HepG2 (cell line): ENCODE results near the gene PHF5A. TPM values are rescaled to one million over a fixed set of nuclear protein-coding genes. Genes with fewer than 3 reads are reported as not detected.

Experiments
- ATAC-seq: fragments of 200-7000 bp; cut with Tn5 transposase; 3 replicates; pipeline ENCODE4 v1.9.1; 2020; ENCODE audit warnings: mild to moderate bottlenecking, moderate library complexity
- BruUV-seq: library from RNA; stranded (reverse); fragments of 400-500 nt; replicated peaks from 2 replicates; lab custom pipeline; 2021; lab: Mats Ljungman, UMichigan
- CTCF ChIA-PET: fragments of 300-600 bp; formaldehyde crosslinking; extraction: SDS; loops from one replicate; lab custom pipeline; 2021; ENCODE audit warnings: low total read pairs, inconsistent platforms, low intra/inter-chr PET ratio; lab: Yijun Ruan, JAX
- POLR2A ChIA-PET: fragments of 350-600 bp; sonication (Branson Sonifier 250); formaldehyde crosslinking; loops from one replicate; lab custom pipeline; 2020; ENCODE audit warnings: antibody characterized with exemption, inconsistent platforms; lab: Yijun Ruan, JAX
- DNase-seq: peaks from one replicate; pipeline ENCODE4 v3.0.0-alpha.2; 2015; ENCODE audit warnings: low spot score
- FAIRE-seq: peaks from 3 replicates; lab custom pipeline; 2011; peaks lifted over from hg19 to GRCh38; lab: Jason Lieb, UNC
- H2AFZ ChIP-seq: one replicate; pipeline ENCODE4 v1.6.1; 2011; ENCODE audit warnings: low read length, inconsistent platforms
- H3K27ac ChIP-seq: fragments of 300-600 bp; 3 replicates; pipeline ENCODE4 v1.8.0; 2011; ENCODE audit warnings: mixed run types, mild to moderate bottlenecking, mixed read lengths, low read length, inconsistent platforms; ENCODE audit not compliant: insufficient read depth; ENCODE audit errors: extremely low read length
- H3K27me3 ChIP-seq, 2 experiments: fragments of 200-600 bp in 1 of 2; 2 replicates in 1 of 2; 3 replicates in 1 of 2; pipeline versions ENCODE4 v1.6.0 to v1.8.0; 2011; ENCODE audit warnings: low read length in 2 of 2, mild to moderate bottlenecking in 2 of 2, moderate library complexity in 2 of 2, inconsistent platforms in 1 of 2; ENCODE audit not compliant: insufficient read depth in 2 of 2, control insufficient read depth in 1 of 2
- H3K36me3 ChIP-seq, 2 experiments: fragments of 200-600 bp in 1 of 2; replicated peaks in 1 of 2; 2 replicates in 1 of 2; 3 replicates in 1 of 2; pipeline versions ENCODE4 v1.5.1 to v1.8.0; 2011; ENCODE audit warnings: low read length in 2 of 2, inconsistent platforms in 1 of 2; ENCODE audit not compliant: insufficient read depth in 2 of 2, control insufficient read depth in 1 of 2
- H3K4me1 ChIP-seq: 2 replicates; pipeline ENCODE4 v1.5.1; 2012; ENCODE audit warnings: low read length, inconsistent platforms; ENCODE audit not compliant: insufficient read depth
- H3K4me2 ChIP-seq: 2 replicates; pipeline ENCODE4 v1.6.0; 2011; ENCODE audit warnings: low read depth, low read length, inconsistent platforms
- H3K4me3 ChIP-seq, 3 experiments: fragments of 200-600 bp in 1 of 3; sonication (generic), shearing (Covaris generic) in 1 of 3; replicated peaks in 1 of 3; 2 replicates each; pipeline ENCODE4 v1.5.1; 2011 to 2016; ENCODE audit warnings: low read length in 3 of 3, inconsistent platforms in 2 of 3, low read depth in 2 of 3, mild to moderate bottlenecking in 2 of 3, control low read depth in 1 of 3, mixed read lengths in 1 of 3; ENCODE audit not compliant: insufficient read depth in 1 of 3
- H3K79me2 ChIP-seq: one replicate; pipeline ENCODE4 v1.6.1; 2011; ENCODE audit warnings: low read length, inconsistent platforms; ENCODE audit not compliant: insufficient read depth
- H3K9ac ChIP-seq: 2 replicates; pipeline ENCODE4 v1.6.0; 2011; ENCODE audit warnings: mild to moderate bottlenecking, low read depth, low read length, inconsistent platforms; ENCODE audit not compliant: insufficient read depth
- H3K9me3 ChIP-seq: 2 replicates; pipeline ENCODE4 v1.5.1; 2012; ENCODE audit warnings: mild to moderate bottlenecking, low read length
- H4K20me1 ChIP-seq: 2 replicates; pipeline ENCODE4 v1.6.0; 2011; ENCODE audit warnings: inconsistent platforms, mild to moderate bottlenecking, low read length, moderate library complexity; ENCODE audit not compliant: insufficient read depth
- FOXO1 ChIP-seq: sonication (generic); formaldehyde crosslinking; IDR thresholded peaks from 2 replicates; pipeline ENCODE4 v1.4.0; 2020; ENCODE audit warnings: missing genetic modification reagents
- PCBP1 ChIP-seq: fragments of 200-400 bp; formaldehyde crosslinking; IDR thresholded peaks from 2 replicates; pipeline ENCODE4 v1.6.1; 2017; ENCODE audit warnings: mild to moderate bottlenecking, low read depth, low read length, borderline replicate concordance
- ZBTB7A ChIP-seq: sonication (generic); formaldehyde crosslinking; IDR thresholded peaks from 2 replicates; pipeline ENCODE4 v1.8.0; 2022; ENCODE audit warnings: mild to moderate bottlenecking, missing genetic modification reagents
- ZNF121 ChIP-seq: sonication (generic); formaldehyde crosslinking; IDR thresholded peaks from 2 replicates; pipeline ENCODE4 v1.5.0; 2020; ENCODE audit warnings: mild to moderate bottlenecking, missing genetic modification reagents
- ZNF792 ChIP-seq: IDR thresholded peaks from 2 replicates; pipeline ENCODE4 v1.6.1; 2016
- WGBS: methylation state at CpG from one replicate; pipeline ENCODE4 v1.1.6; 2017; ENCODE audit warnings: low lambda C conversion rate; 5-methylcytosine and 5-hydroxymethylcytosine counted together
- in situ Hi-C: cut with HindIII; loops from 2 replicates; pipeline ENCODE4 v1.10.0; 2017; ENCODE audit warnings: low pct_unique_long_range_greater_than_20kb; ENCODE audit not compliant: extremely low pct_ligation_motif_present
- intact Hi-C: fragments of 100-400 bp; cut with micrococcal nuclease; formaldehyde crosslinking; loops from one replicate; pipeline ENCODE4 v1.10.0; 2022; ENCODE audit not compliant: unreplicated experiment
- polyA plus RNA-seq, 8 experiments: library from polyadenylated mRNA; depleted of rRNA in 3 of 8; stranded (reverse) in 7 of 8; unstranded in 1 of 8; fragments of >200 nt; fragmentation: Illumina TruSeq in 4 of 8; extraction: Trizol in 4 of 8; gene quantifications; 2 replicates each; pipeline versions ENCODE4 v1.2.1 to v1.2.3, GENCODE V29; 2011 to 2016; ENCODE audit warnings: low read depth in 4 of 8, missing spikeins in 1 of 8, mixed read lengths in 1 of 8; ENCODE audit not compliant: insufficient read depth in 1 of 8
- total RNA-seq, 5 experiments: library from RNA; depleted of rRNA; stranded (reverse); fragments of >200 nt; fragmentation: Illumina TruSeq; extraction: Trizol; gene quantifications; 2 replicates each; pipeline ENCODE4 v1.2.3, GENCODE V29; 2016; ENCODE audit warnings: low read depth in 1 of 5

The PHF5A gene
- total and polyA plus RNA-seq, 2 of the 13 experiments (the other 11 are each of a cell fraction or from before 2014, with no cell fraction given), result 56.6 to 105 TPM

DNA sequence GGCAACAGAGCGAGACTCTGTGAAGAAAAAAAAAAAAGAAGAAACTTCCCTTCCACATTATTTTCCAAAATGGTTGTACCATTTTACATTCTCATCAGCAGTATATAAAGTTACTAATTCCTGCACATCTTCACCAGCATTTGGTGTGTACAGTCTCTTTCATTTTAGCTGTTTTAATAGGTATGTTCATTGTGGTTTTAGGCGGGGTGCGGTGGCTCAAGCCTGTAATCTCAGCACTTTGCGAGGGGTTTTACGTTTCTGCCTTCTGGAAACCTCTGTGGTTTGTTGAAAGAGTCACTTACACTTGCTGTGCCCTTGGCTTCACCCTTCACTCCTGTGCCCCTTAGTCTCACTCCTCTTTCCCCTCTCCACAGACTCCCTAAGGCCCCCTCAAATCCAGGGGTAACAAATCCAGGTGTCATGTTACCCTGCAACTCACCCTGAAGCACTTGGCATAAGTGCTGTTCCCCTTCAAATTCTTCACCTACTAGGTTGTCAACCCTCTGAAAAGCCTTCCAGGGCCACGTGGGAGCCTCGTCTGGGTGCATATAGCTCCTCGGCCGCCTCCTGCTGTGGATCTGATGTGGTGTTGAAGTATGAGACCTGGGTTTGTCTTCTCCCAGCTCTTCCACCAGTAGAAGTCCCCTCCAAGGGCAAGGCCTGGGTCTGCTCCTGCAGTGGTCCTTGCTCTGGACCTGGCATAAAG lies 42.7 kb downstream of the PHF5A start:
- DNase-seq (no peak), ATAC-seq (no peak), FAIRE-seq (no peak)
- no peak overlapping the region for H3K27ac ChIP-seq
- H3K4me2 ChIP-seq, result no peak overlapping the region
- no peak for TF ChIP-seq PCBP1
- no peak for TF ChIP-seq ZBTB7A
- TF ChIP-seq ZNF792 (CRISPR knock-in tag), result no peak
- H4K20me1 ChIP-seq, result no peaks in the 10 kb centered on the region
- no peaks in the 10 kb centered on the region for H3K4me1 ChIP-seq
- BruUV-seq, result no TSS peak
- H2AFZ ChIP-seq, result no peak overlapping the region
- no peaks in the 10 kb centered on the region for H3K27me3 ChIP-seq
- in situ Hi-C loops, result no loop called here
- H3K79me2 ChIP-seq, result no peaks in the 10 kb centered on the region
- no peaks in the 10 kb centered on the region for H3K36me3 ChIP-seq
- 86% methylated on average over 9 of the region's 9 CpGs for WGBS
- ChIA-PET CTCF (no interaction called here), POLR2A (interaction anchor here (0.5 kb wide), 1 partner anchor 23 kb away, joined by 4 read pairs; no protein-coding TSS in a partner anchor)
- H3K9me3 ChIP-seq, result no peaks in the 10 kb centered on the region
- no peak overlapping the region for H3K9ac ChIP-seq
- intact Hi-C loops, result no loop called here
- no peak overlapping the region for H3K4me3 ChIP-seq

GRCh38 chr22:41418717-41419116 lies 49.8 kb downstream of the PHF5A start:
- 0 out of 2 replicates have a peak, but pooled peaks have one; percentile 24 for TF ChIP-seq ZNF121 (CRISPR knock-in tag)
- no peak for TF ChIP-seq FOXO1
- FAIRE-seq, result no peak
- Histone ChIP-seq H3K4me1 (peaks cover 31% of the 10 kb centered on the region), H3K4me3 (no peak overlapping the region), H3K9me3 (no peaks in the 10 kb centered on the region), H3K36me3 (no peaks in the 10 kb centered on the region), H4K20me1 (no peaks in the 10 kb centered on the region), H3K27ac (no peak overlapping the region), H3K4me2 (no peak overlapping the region), H3K9ac (no peak overlapping the region), H2AFZ (no peak overlapping the region), H3K79me2 (peaks cover 14% of the 10 kb centered on the region), H3K27me3 (no peaks in the 10 kb centered on the region; a peak in 1 of 5 replicates)
- POLR2A ChIA-PET, result interaction anchor here (0.9 to 2.1 kb wide), 7 partner anchors 15 to 171 kb away, joined by 3 to 5 read pairs (median 4); partner anchors contain the start of genes ACO2, PHF5A, PMM1 and TOB2
- DNase-seq, result no peak
- BruUV-seq, result no TSS peak
- 88% methylated on average over 7 of the region's 9 CpGs for WGBS
- no peak for ATAC-seq
- intact Hi-C loops (no loop called here), in situ Hi-C loops (no loop called here)
- CTCF ChIA-PET, result no interaction called here
